RCC 7860 (cell line): ENCODE measurements around the gene SNRNP25.

ENCODE experiments used
- DNase-seq: peaks from one replicate; pipeline ENCODE4 v3.0.0-alpha.2; 2015; ENCODE audit warnings: low spot score
- FAIRE-seq: peaks from 2 replicates; lab custom pipeline; 2012; peaks lifted over from hg19 to GRCh38; lab: Jason Lieb, UNC

SNRNP25 gene

GRCh38 chr16:75580-76501, 22.2 kb downstream of the SNRNP25 start:
- peak; percentile 13 for DNase-seq
- FAIRE-seq = no peak

- DNase-seq = peak; percentile 72
- peak; percentile 63 for FAIRE-seq
Observed at GRCh38 chr16:76535-77272, 23.1 kb downstream of the SNRNP25 start.

GRCh38 chr16:77273-77806, 23.7 kb downstream of the SNRNP25 start:
- DNase-seq = no peak
- FAIRE-seq = no peak

GRCh38 chr16:77807-78443, 24.3 kb downstream of the SNRNP25 start, which contains the start of gene MPG:
TSS of gene MPG (plus strand) at chr16:78225. CDS start at chr16:78310, 85 bp downstream.
- DNase-seq = peak; percentile 61
- no peak for FAIRE-seq

GRCh38 chr16:78444-79150, 25.0 kb downstream of the SNRNP25 start:
- DNase-seq = no peak

GRCh38 chr16:79151-80054, 25.8 kb downstream of the SNRNP25 start:
- DNase-seq (no peak), FAIRE-seq (no peak)

More at GRCh38 chr16:78444-79150, 25.0 kb downstream of the SNRNP25 start:
- no peak for FAIRE-seq

- DNase-seq = no peak
- no peak for FAIRE-seq
Observed at GRCh38 chr16:83060-83603, 29.5 kb downstream of the SNRNP25 start.

- peak; percentile 53 for DNase-seq
- no peak for FAIRE-seq
Observed at GRCh38 chr16:83781-84615, 30.4 kb downstream of the SNRNP25 start.

GRCh38 chr16:84718-85406, 31.2 kb downstream of the SNRNP25 start:
- peak; percentile 96 for DNase-seq

GRCh38 chr16:85407-85782, 31.8 kb downstream of the SNRNP25 start:
- DNase-seq (no peak), FAIRE-seq (no peak)

More at GRCh38 chr16:84718-85406, 31.2 kb downstream of the SNRNP25 start:
- peak; percentile 93 for FAIRE-seq

GRCh38 chr16:85865-86264, 32.2 kb downstream of the SNRNP25 start:
- FAIRE-seq = no peak
- DNase-seq = no peak

GRCh38 chr16:86483-86952, 32.9 kb downstream of the SNRNP25 start:
- DNase-seq (no peak), FAIRE-seq (no peak)

GRCh38 chr16:88613-89012, 35.0 kb downstream of the SNRNP25 start:
- FAIRE-seq = no peak
- no peak for DNase-seq

GRCh38 chr16:89391-90302, 36.0 kb downstream of the SNRNP25 start:
- FAIRE-seq = no peak

GRCh38 chr16:91484-91883, 37.9 kb downstream of the SNRNP25 start:
- FAIRE-seq (no peak), DNase-seq (no peak)

More at GRCh38 chr16:89391-90302, 36.0 kb downstream of the SNRNP25 start:
- DNase-seq = no peak
